ENCODE results near the gene PMEL. TPM values are rescaled to one million over a fixed set of nuclear protein-coding genes. Genes with fewer than 3 reads are reported as not detected.
A peak's percentile ranks its signal among the peaks of the same experiment; 100 is the strongest.

PMEL gene
- total RNA-seq, 2 experiments from 2014 or later: 1.4 to 2.4 TPM

DNA sequence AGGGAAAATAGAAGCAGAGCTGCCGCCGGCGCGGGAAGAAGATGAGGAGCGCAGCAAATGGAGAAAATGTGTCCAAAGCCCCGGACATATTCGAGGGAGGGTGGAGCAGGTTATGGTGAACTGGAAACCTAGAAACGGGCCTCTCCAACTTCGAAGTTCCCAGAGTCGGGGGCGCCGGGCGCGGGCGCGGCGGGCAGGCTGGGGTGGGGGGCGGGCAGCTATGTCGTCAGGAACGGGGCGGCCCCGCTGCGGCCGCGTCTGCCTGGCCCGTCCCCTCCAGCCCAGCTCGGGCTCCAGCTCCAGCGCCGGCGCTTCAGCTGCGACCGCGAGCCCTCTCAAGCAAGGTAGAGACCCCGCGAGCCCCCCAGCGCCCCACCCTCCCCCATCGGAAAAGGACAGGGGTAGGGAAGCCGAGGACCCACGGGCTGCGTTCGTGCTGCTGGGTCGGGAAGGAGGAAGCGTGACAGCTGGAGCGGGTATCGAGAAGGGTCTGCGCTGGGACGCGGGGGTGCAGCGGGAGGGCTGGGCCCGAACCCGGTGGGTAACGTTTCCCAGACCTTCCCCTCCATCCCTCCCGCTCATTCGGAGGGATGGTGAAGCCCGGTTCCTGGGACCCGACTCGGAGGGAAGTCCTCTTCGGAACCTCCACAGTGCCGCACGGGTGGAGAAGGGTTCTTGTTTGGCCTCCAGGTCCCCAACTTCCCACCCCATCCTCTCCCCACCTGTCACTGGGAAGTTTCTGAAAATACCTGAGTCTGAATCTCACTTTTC lies 33.9 kb downstream of the PMEL start:
- Histone ChIP-seq H3K4me3 (ENCODE audit: low read depth, low read length, poor library complexity, severe bottlenecking) (peak overlapping the region; percentile 78), H3K36me3 (ENCODE audit: insufficient read depth, low read length) (peaks cover 44% of the 10 kb centered on the region), H3K9me2 (ENCODE audit: insufficient read depth, low read length) (no peaks in the 10 kb centered on the region), H2AFZ (ENCODE audit: low read length) (peak overlapping the region; percentile 2; the same call in 1 of the 2 replicates), H3K27ac (ENCODE audit: low read depth, low read length, poor library complexity, severe bottlenecking) (peak overlapping the region; percentile 99), H4K20me1 (ENCODE audit: insufficient read depth, low read length) (peaks cover 11% of the 10 kb centered on the region; the same call in 1 of the 2 replicates), H3K4me2 (ENCODE audit: low read length) (peak overlapping the region; percentile 86), H3K4me1 (ENCODE audit: insufficient read depth, low read length, poor library complexity, severe bottlenecking) (peaks cover 49% of the 10 kb centered on the region), H3K9me3 (ENCODE audit: low read length) (no peaks in the 10 kb centered on the region), H3K79me2 (ENCODE audit: insufficient read depth, low read depth, low read length) (peaks cover 55% of the 10 kb centered on the region)
- DNase-seq (ENCODE audit: low spot score): peak; percentile 48
- ChIA-PET POLR2A (interaction anchor here (0.6 to 3.1 kb wide), 8 partner anchors 42 to 183 kb away, joined by 3 to 18 read pairs (median 4); partner anchors contain the start of genes DNAJC14, ORMDL2, RAB5B and SARNP), CTCF (ENCODE audit: unreplicated experiment) (no interaction called here)
- TF ChIP-seq EZH2phosphoT487 (IDR thresholded peaks at IDR 0.05; ENCODE audit: borderline replicate concordance, low read depth, low read length): no peak
- TF ChIP-seq, protein P1, sequence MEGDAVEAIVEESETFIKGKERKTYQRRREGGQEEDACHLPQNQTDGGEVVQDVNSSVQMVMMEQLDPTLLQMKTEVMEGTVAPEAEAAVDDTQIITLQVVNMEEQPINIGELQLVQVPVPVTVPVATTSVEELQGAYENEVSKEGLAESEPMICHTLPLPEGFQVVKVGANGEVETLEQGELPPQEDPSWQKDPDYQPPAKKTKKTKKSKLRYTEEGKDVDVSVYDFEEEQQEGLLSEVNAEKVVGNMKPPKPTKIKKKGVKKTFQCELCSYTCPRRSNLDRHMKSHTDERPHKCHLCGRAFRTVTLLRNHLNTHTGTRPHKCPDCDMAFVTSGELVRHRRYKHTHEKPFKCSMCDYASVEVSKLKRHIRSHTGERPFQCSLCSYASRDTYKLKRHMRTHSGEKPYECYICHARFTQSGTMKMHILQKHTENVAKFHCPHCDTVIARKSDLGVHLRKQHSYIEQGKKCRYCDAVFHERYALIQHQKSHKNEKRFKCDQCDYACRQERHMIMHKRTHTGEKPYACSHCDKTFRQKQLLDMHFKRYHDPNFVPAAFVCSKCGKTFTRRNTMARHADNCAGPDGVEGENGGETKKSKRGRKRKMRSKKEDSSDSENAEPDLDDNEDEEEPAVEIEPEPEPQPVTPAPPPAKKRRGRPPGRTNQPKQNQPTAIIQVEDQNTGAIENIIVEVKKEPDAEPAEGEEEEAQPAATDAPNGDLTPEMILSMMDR (conservative IDR thresholded peaks at IDR 0.05; ENCODE audit: low read length): no peak
- intact Hi-C loops (cut with micrococcal nuclease; ENCODE audit: unreplicated experiment): loop anchor here (2.0 kb wide), 1 partner anchor 35 kb away; the partner anchor contains the start of genes CDK2 and PMEL
- TSS peak; percentile 55 for BruUV-seq (replicated peaks)

DNA sequence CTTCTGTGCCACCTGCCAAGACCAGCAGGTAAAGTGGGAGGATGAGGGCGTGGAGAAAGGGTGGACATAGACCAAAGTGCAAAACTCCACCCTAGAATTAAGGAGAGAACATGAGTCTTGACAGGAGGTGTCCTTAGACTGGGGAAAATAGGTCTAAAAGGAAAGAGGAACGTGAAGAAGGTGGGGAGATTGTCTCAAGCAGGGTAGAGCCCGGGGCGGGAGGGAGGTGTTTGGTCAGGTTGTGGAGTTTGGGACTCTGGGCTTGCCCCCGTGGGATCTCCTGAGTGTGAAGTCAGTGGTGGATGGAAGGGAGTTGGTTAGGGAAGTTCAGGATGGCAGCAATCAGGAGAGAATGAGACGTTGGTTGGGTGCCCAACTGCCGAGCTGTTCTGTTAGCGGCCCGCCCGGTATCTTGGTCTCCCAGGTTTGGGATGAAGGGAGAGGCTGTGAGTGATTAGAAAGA lies 34.5 kb downstream of the PMEL start:
- Histone ChIP-seq H3K4me3 (ENCODE audit: low read depth, low read length, poor library complexity, severe bottlenecking) (peak overlapping the region; percentile 78), H2AFZ (ENCODE audit: low read length) (peak overlapping the region; percentile 2; the same call in 1 of the 2 replicates), H4K20me1 (ENCODE audit: insufficient read depth, low read length) (peaks cover 11% of the 10 kb centered on the region; the same call in 1 of the 2 replicates), H3K9me3 (ENCODE audit: low read length) (no peaks in the 10 kb centered on the region), H3K36me3 (ENCODE audit: insufficient read depth, low read length) (peaks cover 39% of the 10 kb centered on the region), H3K79me2 (ENCODE audit: insufficient read depth, low read depth, low read length) (peaks cover 60% of the 10 kb centered on the region), H3K9me2 (ENCODE audit: insufficient read depth, low read length) (no peaks in the 10 kb centered on the region), H3K4me2 (ENCODE audit: low read length) (peak overlapping the region; percentile 86), H3K27ac (ENCODE audit: low read depth, low read length, poor library complexity, severe bottlenecking) (peak overlapping the region; percentile 99), H3K4me1 (ENCODE audit: insufficient read depth, low read length, poor library complexity, severe bottlenecking) (peaks cover 49% of the 10 kb centered on the region)
- DNase-seq (ENCODE audit: low spot score): no peak
- no peak for TF ChIP-seq EZH2phosphoT487 (IDR thresholded peaks at IDR 0.05; ENCODE audit: borderline replicate concordance, low read depth, low read length)
- TF ChIP-seq, protein P1 (conservative IDR thresholded peaks at IDR 0.05; ENCODE audit: low read length): no peak
- ChIA-PET CTCF (ENCODE audit: unreplicated experiment) (no interaction called here), POLR2A (interaction anchor here (0.6 to 3.1 kb wide), 7 partner anchors 54 to 182 kb away, joined by 3 to 18 read pairs (median 3); partner anchors contain the start of genes DNAJC14, ORMDL2 and SARNP)
- no TSS peak for BruUV-seq (replicated peaks)
- intact Hi-C loops (cut with micrococcal nuclease; ENCODE audit: unreplicated experiment): no loop called here
